Lung (tissue), 12 donors: Measurements from ENCODE around the gene PRM2. TPM values are rescaled to one million over a fixed set of nuclear protein-coding genes. Genes with fewer than 3 reads are reported as not detected.

ENCODE experiments used
- ATAC-seq: fragments of 200-7000 bp; cut with Tn5 transposase; one replicate; pipeline ENCODE4 v1.9.1; 2020; ENCODE audit warnings: moderate number of reproducible peaks; ENCODE audit not compliant: insufficient read depth, low FRiP score
- DNase-seq, 3 donors: peaks; one replicate each; pipeline ENCODE4 v3.0.0-alpha.2; 2013 to 2017
- H3K27ac ChIP-seq, 2 donors: one replicate each; pipeline ENCODE4 v1.5.1; 2013; ENCODE audit warnings: mild to moderate bottlenecking in 2 of 2, moderate library complexity in 2 of 2, control low read depth in 1 of 2, inconsistent platforms in 1 of 2, low read depth in 1 of 2, low read length in 1 of 2
- H3K27me3 ChIP-seq, 3 donors: one replicate each; pipeline ENCODE4 v1.5.1; 2013; ENCODE audit warnings: low read length in 2 of 3; ENCODE audit not compliant: control insufficient read depth in 3 of 3, insufficient read depth in 3 of 3
- H3K36me3 ChIP-seq, 4 donors: one replicate each; pipeline ENCODE4 v1.5.1; 2013; ENCODE audit warnings: low read length in 4 of 4, mild to moderate bottlenecking in 1 of 4, moderate library complexity in 1 of 4; ENCODE audit not compliant: control insufficient read depth in 4 of 4, insufficient read depth in 4 of 4
- H3K4me1 ChIP-seq, 5 donors: one replicate each; pipeline ENCODE4 v1.5.1; 2013; ENCODE audit warnings: low read length in 5 of 5, mild to moderate bottlenecking in 2 of 5, moderate library complexity in 1 of 5; ENCODE audit not compliant: control insufficient read depth in 5 of 5, insufficient read depth in 5 of 5
- H3K4me3 ChIP-seq: one replicate; pipeline ENCODE4 v1.5.1; 2013; ENCODE audit warnings: mild to moderate bottlenecking, control low read depth, moderate library complexity
- H3K9ac ChIP-seq, 2 donors: one replicate each; pipeline ENCODE4 v1.5.1; 2013; ENCODE audit warnings: low read length in 2 of 2, control low read depth in 1 of 2; ENCODE audit not compliant: insufficient read depth in 1 of 2
- H3K9me3 ChIP-seq, 4 donors: one replicate each; pipeline ENCODE4 v1.5.1; 2013; ENCODE audit warnings: low read length in 3 of 4, mild to moderate bottlenecking in 1 of 4, moderate library complexity in 1 of 4; ENCODE audit not compliant: control insufficient read depth in 4 of 4, insufficient read depth in 3 of 4
- CTCF ChIP-seq: IDR thresholded peaks from 2 replicates; pipeline ENCODE4 v1.5.1; 2012; ENCODE audit warnings: mild to moderate bottlenecking; ENCODE audit errors: control extremely low read depth, extremely low read depth
- WGBS, 2 donors: extraction: QIAGEN DNeasy Blood & Tissue Kit; methylation state at CpG; one replicate each; pipeline ENCODE4 v1.1.7; 2013; 5-methylcytosine and 5-hydroxymethylcytosine counted together
- polyA plus RNA-seq, 2 donors: library from polyadenylated mRNA; stranded (reverse); fragments of 200-250 nt; gene quantifications; one replicate each; pipeline ENCODE4 v1.2.1, GENCODE V29; 2013
- total RNA-seq, 2 donors: library from RNA; depleted of rRNA in 1 of 2; stranded (reverse); fragments of >200 nt in 1 of 2; gene quantifications; one replicate each; pipeline ENCODE4 v1.2.1, GENCODE V29; 2014 to 2021
- donor health status: control.
- donor health status: control.
- donor health status: Bipolar disorder and iron deficiency.
- donor health status: healthy.
- donor health status: DM: yes; HTN: yes; CAD: no.

PRM2 gene
- total and polyA plus RNA-seq, 4 donors: not detected

- Histone ChIP-seq H3K9me3 (no peaks in the 10 kb centered on the region), H3K27me3 (no peaks in the 10 kb centered on the region), H3K4me1 (peaks cover 0 to 24% (median 5%) of the 10 kb centered on the region in 5 donors), H3K4me3 (no peak overlapping the region), H3K36me3 (no peaks in the 10 kb centered on the region), H3K27ac (peak overlapping the region in 1 of 2 donors; percentile 94), H3K9ac (no peak overlapping the region)
- 44 to 60% methylated on average over 15 of the region's 15 CpGs for WGBS, 2 donors
- DNase-seq (no peak), ATAC-seq (no peak)
- TF ChIP-seq CTCF: no peak
Measured at GRCh38 chr16:11308493-11309283, 32.4 kb upstream of the PRM2 start.

- no peaks in the 10 kb centered on the region for H3K27me3 ChIP-seq
- peak overlapping the region in 1 of 2 donors; percentile 94 for H3K27ac ChIP-seq
- H3K9ac ChIP-seq: no peak overlapping the region
- no peaks in the 10 kb centered on the region for H3K9me3 ChIP-seq
- no peak overlapping the region for H3K4me3 ChIP-seq
- no peak for DNase-seq
- 68 to 72% methylated on average over 21 of the region's 21 CpGs for WGBS, 2 donors
- ATAC-seq: no peak
- no peak for TF ChIP-seq CTCF
- no peaks in the 10 kb centered on the region for H3K36me3 ChIP-seq
- peaks cover 0 to 22% (median 3%) of the 10 kb centered on the region in 5 donors for H3K4me1 ChIP-seq
Measured at GRCh38 chr16:11307639-11308492, 31.6 kb upstream of the PRM2 start.

GRCh38 chr16:11306997-11307638 lies 30.8 kb upstream of the PRM2 start:
- Histone ChIP-seq H3K4me3 (no peak overlapping the region), H3K36me3 (no peaks in the 10 kb centered on the region), H3K27me3 (no peaks in the 10 kb centered on the region), H3K4me1 (peaks cover 0 to 20% (median 3%) of the 10 kb centered on the region in 5 donors), H3K27ac (peak overlapping the region in 1 of 2 donors; percentile 37), H3K9me3 (no peaks in the 10 kb centered on the region), H3K9ac (no peak overlapping the region)
- WGBS, 2 donors: 43 to 57% methylated on average over 7 of the region's 7 CpGs
- TF ChIP-seq CTCF: no peak
- peak; percentile 48 for ATAC-seq
- peak in 2 of 3 donors; percentile 48 to 79 for DNase-seq
